HG02759 (cell line): Measurements from ENCODE around the gene ADIPOR2.
"Not testable (repeated sequence)": the region's sequence is repeated elsewhere in the genome, so short reads cannot be mapped to it uniquely, and the experiment has no call there.

Source experiments
- ATAC-seq: cut with Tn5 transposase; IDR thresholded peaks from one replicate; pipeline ENCODE4 v1.9.1; 2021; ENCODE audit warnings: mild to moderate bottlenecking, moderate library complexity; ENCODE audit not compliant: unreplicated experiment

The ADIPOR2 gene

DNA sequence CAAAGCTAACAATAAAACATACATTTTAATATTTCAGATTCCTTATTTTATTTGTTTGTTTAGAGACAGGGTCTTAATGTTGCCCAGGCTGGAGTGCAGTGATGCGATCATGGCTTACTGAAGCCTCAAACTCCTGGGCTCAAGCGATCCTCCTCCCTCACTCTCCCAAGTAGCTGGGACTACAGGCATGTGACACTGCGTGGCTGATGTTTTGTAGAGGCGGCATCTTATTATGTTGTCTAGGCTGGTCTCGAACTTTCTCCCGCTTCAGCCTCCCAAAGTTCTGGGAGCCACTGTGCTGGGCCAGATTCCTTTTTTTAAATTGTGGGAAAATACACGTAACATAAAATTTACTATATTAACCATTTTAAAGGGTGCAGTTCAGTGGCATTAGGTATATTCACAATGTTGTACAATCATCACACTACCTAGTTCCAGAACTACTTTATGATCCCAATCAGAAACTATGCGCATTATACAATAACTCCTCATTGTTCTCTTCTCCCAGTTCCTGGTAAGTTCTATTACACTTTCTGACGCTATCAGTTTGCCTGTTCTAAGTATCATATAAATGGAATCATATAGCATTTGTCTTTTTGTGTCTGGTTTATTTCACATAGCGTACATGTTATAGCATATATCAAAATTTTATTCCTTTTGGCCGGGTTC lies 40.3 kb downstream of the ADIPOR2 start:
- ATAC-seq = no peak

DNA sequence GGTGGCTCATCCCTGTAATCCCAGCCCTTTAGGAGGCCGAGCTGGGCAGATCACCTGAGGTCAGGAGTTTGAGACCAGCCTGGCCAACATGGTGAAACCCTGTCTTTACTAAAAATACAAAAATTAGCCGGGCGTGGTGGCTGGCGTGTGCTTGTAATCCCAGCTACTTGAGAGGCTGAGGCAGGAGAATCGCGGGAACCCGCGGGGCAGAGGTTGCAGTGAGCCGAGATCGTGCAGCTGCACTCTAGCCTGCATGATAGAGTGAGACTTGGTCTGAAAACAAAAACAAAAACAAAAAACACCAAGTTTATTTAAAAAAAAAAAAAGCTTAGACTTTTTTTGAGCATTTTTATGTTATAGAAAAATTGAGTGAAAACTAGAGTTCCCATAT lies 40.8 kb downstream of the ADIPOR2 start:
- not testable (repeated sequence) for ATAC-seq

DNA sequence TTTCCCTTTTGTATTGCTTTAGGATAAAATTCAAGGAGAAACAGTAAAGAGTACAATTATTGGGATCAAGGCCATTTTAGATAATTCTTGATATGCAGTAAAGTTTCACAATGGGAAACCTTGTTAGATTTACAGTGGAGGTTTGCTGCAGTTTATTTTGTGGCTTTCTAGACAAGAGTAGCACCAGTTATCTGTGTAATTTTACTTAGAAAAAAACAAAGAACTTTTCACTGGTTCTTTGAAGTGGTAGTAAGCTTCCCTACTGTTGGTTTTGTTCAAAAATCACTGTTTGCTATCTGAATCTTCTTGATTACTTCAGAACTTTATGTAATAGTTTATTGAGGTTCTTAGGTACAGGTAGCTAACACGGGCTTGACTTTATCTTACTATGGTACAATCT lies 42.0 kb downstream of the ADIPOR2 start:
- ATAC-seq = no peak

DNA sequence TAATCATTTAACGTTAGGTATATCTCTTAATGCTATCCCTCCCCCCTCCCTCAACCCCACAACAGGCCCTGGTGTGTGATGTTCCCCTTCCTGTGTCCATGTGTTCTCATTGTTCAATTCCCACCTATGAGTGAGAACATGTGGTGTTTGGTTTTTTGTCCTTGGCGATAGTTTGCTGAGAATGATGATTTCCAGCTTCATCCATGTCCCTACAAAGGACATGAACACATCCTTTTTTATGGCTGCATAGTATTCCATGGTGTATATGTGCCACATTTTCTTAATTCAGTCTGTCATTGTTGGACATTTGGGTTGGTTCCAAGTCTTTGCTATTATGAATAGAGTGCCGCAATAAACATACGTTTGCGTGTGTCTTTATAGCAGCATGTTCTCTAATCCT lies 42.8 kb downstream of the ADIPOR2 start:
- ATAC-seq = not testable (repeated sequence)

DNA sequence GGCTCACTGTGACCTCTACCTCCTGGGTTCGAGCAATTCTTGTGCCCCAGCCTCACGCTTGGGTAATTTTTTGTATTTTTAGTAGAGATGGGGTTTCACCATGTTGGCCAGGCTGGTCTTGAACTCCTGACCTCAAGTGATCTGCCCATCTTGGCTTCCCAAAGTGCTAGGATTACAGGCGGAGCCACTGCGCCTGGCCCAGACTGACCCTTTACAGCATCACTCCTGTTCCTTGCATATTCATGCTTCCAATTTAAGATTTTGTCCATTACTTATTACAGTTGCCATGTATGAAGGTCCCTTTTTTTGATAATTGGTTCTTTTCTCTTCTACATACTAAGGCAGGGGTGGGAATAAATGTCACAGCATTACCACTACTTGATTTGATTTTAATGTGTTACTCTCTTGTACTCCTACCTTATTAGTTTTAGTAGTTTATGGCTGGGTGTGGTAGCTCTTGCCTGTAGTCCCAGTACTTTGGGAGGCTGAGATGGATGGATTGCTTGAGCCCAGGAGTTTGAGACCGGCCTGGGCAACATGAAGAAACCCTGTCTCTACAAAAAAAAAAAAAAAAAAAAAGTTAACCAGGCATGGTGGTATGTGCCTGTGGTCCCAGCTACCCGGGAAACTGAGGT lies 46.9 kb downstream of the ADIPOR2 start:
- ATAC-seq = no peak

DNA sequence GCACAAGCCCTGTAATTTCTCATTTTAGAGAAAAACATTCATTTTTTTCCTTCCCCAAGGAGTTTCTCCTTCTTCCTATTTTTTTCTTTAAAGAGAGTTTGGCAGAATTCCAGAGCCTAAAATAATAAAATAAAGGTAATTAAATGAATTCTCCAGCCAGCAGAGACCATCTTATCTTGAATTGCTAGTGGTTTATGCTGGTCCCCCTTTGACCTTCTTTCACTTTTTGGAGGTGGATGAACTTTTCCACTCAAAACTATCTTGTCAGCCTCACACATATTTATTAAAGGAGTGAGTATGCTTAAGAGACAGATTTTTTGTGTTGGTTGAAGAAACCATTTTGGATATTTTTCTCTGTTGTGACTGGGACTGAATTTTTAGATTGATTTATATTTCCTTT lies 47.6 kb downstream of the ADIPOR2 start:
- no peak for ATAC-seq

DNA sequence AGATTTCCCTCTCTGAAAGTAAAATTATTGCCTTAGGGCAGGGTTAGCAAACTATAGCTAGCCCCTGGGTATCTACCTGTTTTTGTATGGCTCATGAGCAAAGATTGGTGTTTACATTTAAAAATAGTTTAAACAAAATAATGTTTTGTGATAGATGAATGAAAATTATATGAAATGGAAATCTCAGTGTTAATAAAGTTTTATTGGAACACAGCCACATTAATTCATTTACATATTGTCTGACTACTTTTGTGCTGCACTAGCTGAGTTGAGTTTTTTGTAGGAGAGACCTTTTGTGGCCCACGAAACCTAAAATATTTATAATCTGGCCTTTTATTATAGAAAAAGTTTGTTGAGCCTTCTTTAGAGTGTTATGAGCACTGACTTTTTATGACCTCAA lies 48.5 kb downstream of the ADIPOR2 start:
- no peak for ATAC-seq

DNA sequence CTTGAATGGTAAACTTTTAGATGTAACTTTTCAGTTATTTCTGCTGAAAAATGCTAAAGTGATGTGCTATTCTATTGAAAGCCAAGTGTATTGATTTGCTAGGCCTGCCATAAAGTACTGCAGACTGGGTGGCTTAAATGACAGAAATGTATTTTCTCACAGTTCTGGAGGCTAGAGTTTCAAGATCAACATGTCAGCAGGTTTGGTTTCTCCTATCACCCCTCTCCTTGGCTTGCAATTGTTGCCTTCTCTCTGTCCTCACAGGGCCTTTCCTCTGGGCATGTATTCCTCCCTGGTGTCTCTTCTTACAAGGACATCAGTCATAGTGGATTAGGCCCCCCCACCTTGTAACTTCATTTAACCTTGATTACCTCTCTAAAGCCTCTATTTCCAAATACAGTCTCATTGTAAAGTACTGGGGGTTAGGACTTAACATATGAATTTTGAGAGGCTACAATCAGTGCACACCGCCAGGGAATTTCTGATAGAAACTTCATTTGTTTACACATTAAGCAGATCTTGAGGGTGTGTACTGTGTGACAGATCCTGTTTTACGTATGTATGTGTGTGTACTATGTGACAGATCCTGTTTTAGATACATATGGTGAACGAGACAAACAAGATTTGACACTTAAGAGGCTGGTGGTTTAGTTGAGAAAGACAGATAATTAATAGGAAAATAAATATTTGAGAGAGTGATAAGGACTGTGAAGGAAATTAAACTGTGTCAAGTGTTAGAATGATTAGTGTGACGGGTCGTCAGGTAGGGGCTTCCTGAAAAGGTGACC lies 49.5 kb downstream of the ADIPOR2 start:
- ATAC-seq = no peak

DNA sequence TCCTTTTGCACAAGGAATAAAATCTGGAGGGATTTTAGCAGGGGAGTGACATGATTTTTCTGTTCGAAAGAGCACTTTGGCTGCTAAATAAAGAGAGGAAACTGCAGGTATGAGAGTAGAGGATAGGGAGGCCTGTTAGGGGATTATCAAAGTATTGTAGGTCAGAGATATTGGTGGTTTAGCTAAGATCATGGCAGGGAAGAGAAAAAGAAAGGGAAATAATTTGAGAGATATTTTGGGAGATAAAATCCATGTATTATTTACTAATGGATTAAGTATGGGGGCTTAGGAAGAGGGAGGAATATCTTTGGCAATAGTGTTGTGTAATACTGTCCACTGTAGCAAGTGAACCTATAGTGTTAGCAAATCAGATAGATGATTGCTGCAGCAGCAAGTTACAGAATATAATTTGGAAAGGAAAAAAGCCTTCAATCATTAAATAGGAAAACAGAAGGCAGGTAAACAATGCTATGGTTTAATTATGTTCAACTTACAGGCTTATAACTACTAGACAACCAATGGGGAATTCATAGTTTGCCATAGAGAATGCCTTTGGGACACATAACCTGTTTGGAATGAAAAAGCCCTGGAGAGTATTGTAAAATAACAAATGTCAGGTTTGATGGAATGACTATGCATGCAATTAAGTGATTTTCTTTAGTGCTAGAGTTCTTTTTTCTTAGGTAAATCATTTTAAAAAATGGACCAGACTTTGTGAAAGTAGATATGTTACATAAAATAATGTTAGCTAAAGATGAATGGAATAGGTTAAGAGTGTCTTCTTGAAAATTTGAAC lies 50.5 kb downstream of the ADIPOR2 start:
- ATAC-seq = no peak

DNA sequence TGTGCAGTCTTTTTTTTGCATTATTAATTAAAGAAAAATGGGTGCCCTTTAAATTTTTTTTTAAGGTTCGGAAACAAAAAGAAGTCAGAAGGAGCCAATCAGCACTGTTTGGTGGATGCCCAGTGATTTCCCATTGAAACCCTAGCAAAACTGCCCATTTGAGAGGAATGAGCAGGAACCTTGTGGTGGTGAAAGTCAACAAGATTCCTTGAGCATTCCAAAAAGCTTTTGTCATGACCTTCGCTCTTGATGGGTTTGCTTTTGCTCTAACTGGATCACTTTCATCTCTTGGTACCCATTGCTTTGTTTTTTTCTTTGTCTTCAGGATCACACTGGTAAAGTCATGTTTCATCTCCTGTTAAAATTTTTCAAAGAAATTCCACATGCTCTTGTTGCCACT lies 54.1 kb downstream of the ADIPOR2 start:
- no peak for ATAC-seq

DNA sequence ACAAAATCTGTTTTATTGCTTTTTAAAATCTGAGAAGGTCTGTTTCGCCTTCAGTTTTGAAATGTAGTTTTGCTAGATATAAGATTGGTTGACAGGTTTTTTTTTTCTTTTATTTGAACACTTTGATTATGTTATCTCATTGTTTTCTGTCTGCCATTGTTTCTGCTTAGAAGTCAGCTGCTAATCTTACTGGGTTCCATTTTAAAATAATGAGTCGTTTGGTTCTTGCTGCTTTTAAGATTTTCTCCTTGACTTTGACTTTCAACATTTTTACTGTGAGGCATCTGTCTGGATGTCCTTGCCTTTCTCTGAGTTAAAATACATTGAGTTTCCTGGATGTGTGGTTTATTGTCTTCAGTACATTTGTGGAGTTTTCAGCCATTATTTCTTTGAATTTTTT lies 56.7 kb downstream of the ADIPOR2 start:
- no peak for ATAC-seq

DNA sequence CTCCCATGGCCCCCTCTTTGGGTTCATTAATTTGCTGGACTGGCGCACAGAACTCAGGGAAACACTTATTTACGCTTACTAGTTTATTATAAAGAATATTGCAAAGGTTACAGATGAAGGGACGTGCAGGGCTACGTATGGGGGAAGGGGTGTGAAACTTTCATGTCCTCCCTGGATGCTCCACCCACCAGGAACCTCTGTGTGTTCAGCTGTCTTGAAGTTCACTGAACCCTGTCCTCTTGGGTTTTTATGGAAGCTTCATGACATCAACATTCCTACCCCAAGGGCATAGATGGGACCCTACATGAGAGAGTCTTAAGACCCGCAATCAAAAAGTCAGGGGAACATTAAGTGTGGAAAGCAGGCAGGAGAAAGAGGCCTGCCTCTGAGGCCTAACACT lies 58.1 kb downstream of the ADIPOR2 start:
- ATAC-seq = no peak

DNA sequence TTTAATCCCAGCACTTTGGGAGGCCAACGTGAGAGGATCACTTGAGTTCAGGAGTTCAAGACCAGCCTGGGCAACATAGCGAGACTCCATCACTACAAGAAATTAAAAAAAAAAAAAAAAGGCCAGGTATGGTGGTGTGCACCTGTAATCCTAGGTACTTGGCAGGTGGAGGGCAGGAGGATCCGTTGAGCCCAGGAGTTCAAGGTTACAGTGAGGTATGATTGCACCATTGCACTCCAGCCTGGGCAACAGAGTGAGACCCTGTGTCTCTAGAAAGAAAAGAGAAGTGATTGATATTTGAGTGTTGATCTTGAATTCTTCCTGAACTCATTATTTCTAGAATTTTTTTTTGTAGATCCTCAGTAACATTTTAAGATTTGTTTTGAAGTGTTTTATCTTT lies 59.4 kb downstream of the ADIPOR2 start:
- no peak for ATAC-seq

DNA sequence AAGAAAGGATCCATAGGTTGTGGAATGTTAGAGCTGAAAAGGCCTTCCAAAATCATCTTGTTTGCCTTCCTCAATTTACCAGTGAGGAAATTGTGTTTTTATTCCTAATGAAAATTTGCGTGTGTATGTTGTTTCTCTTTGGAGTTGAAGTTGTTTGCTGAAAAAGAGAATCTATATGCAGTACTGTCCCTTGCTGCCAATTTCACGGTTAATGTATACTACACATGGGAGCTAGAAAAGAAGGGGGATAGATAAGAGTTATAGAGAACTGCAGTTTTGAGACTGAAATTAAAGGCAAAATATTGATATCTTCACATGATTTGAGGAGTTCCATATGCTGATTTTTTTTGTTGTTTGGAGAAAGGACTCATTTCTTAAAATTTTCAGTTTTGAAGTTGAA lies 67.5 kb downstream of the ADIPOR2 start:
- ATAC-seq = no peak

DNA sequence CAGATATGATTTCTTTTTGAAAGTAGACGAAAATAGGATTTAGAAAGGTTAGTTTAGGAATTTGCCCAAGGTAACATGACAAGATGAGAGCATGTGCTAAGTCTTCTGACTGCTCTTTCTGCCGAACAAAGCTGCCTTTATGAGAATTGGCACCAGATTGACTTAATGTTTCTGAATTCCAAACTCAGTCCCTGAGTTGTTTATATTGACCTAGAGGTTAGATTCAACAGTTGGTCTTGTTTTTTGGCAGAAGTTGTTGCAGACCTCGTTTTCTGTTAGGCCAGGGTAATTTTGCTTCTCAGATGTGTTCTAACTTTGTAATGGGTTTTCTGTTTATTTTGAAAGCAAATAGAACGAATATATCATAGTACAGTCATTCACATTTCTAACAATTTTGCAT lies 68.0 kb downstream of the ADIPOR2 start:
- ATAC-seq = no peak

DNA sequence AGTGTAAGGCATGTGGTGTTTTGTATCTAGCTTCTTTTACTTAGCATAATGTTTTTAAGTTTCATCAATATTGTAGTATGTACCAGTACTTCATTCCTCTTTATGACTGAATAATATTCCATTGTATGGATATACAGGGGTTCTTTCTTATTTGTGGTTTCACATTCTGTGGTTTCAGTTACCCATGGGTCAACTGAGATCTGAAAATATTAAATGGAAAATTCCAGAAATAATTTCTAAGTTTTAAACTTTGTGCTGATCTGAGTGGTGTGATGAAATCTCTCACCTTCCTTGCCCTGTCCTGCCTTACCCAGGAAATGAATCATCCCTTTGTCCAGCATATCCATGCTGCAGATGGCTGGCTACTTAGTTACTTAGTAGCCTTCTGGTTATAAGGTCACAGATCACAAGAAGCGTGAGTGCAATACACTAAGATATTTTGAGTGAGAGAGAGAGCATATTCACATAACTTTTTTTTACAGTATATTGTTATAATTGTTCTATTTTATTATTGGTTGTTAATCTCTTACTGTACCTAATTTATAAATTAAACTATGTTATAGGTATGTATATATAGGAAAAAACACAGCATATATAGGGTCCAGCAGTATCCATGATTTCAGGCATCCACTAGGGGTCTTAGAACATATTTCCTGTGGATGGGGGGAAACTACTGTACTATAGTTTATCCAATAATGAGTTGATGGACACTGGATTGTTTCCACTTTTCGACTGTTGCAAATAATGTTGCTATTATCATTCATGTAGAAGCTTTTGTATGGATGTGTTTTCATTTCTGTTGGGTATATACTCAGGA lies 69.9 kb downstream of the ADIPOR2 start:
- no peak for ATAC-seq

DNA sequence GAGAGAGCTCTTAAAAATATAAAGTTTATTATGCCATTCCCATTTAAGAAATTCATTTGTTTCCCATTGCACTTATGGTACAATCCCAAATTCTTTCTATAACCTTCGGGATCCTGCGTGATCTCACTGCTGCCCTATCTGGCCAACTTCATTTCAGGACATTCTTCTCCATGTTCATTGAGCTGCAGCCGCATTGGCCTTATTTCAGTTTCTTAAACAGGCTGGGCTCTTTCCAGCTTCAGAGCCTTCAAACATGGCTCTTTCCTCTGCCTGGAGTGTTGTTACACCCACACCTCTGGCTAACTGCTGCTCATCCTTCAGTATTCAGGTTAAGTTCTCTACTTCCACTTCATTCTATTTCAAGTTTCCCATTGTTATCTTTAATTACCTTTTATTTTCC lies 71.0 kb downstream of the ADIPOR2 start:
- no peak for ATAC-seq

DNA sequence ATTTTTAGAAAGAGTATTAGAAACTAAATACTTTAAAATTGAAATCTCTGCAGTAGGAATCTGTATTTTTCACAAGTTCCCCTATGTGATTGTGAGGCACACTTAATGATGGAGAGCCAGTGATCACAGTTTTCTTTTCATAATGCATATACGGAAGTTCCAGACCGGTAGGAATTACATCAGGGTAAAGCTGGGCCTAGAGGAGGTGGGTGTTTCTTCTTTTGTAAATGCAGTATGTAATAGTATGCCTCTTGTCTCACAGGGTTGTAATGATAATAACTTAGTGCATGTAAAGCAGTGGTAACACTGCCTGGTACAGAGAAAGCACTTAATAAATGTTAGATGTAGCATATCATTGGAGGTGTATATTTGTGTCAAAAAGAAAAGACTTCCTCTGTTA lies 72.3 kb downstream of the ADIPOR2 start:
- no peak for ATAC-seq

DNA sequence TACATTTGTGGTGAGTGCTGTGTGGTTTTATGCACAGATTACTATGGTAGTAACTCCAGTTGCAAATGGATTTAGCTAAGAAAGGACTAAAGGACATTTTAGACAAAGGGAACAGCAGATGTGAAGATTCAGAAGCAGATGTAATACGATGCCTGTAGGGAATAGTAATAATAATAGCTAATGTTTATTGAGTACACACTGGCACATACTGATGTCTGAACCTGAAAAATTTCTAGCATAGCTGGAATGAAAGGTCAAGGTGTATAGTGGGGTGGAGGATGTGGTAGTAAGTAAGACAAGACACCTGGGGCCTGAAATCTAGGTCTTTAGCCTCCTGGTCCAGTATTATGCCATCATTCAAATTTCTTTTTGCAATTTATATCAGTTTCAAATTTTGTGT lies 75.2 kb downstream of the ADIPOR2 start:
- no peak for ATAC-seq

DNA sequence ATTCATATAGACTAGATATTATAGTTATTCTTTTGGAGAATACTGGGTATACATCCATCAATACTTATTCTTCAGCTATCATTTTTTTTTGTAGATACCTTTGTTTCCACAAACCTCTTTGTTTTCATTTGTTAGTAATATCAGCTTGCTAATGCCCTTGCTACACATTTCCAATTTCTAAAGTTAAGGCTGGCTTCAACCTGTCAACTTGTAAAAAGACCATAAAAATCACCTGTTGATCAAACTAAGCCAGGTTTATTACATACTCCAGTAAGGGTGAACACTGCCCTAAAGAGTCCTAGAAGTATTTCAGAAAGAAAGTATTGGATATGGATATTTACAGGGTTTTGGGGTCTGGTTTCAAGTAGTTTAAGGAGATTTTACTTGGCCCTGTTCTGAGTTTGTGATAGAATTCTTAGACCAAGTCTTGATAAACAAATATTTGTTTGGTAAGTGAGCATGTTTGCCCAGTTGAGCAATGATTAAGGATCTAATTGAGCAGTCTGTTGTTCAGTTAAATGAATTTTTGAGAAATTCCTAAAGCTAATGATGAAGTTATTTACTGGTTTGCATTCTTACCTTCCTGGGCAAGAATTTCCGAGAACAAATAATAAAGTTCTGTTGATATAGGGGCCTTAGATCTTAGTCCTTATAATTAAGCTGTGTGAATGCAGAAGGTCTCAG lies 76.7 kb downstream of the ADIPOR2 start:
- ATAC-seq = no peak
